ENCODE data around the gene BRAT1. TPM values are rescaled to one million over a fixed set of nuclear protein-coding genes. Genes with fewer than 3 reads are reported as not detected.
"Not testable (repeated sequence)": the region's sequence is repeated elsewhere in the genome, so short reads cannot be mapped to it uniquely, and the experiment has no call there.

The BRAT1 gene
- total and polyA plus RNA-seq, 2 donors from 2014 or later: 18.7 to 23.7 TPM

GRCh38 chr7:2530994-2531795 lies 24.1 kb downstream of the BRAT1 start:
- intact Hi-C loops (cut with DNase I); H3K27ac ChIP-seq (ENCODE audit: low read depth in 2 of 2, low read length in 2 of 2); H3K36me3 ChIP-seq (ENCODE audit: control insufficient read depth in 2 of 3, insufficient read depth in 3 of 3, low read length in 3 of 3); H3K9ac ChIP-seq (ENCODE audit: low read length in 3 of 3); FAIRE-seq; H3K4me3 ChIP-seq (ENCODE audit: low read length in 3 of 3); H3K27me3 ChIP-seq (ENCODE audit: control insufficient read depth, insufficient read depth, low read length); H3K4me1 ChIP-seq (ENCODE audit: control insufficient read depth in 2 of 3, insufficient read depth in 2 of 3, low read depth in 1 of 3, low read length in 3 of 3); H3K9me3 ChIP-seq (ENCODE audit: control insufficient read depth in 2 of 3, insufficient read depth in 1 of 3, low read length in 3 of 3): not testable (repeated sequence)
- peak in 2 of 5 donors; percentile 47 to 64 for DNase-seq

GRCh38 chr7:2530071-2530987 lies 25.0 kb downstream of the BRAT1 start:
- no peak for FAIRE-seq
- intact Hi-C loops (cut with DNase I): no loop called here
- Histone ChIP-seq H3K27me3 (ENCODE audit: control insufficient read depth, insufficient read depth, low read length) (no peaks in the 10 kb centered on the region), H3K36me3 (ENCODE audit: control insufficient read depth in 2 of 3, insufficient read depth in 3 of 3, low read length in 3 of 3) (peaks cover 0 to 3% (median 0%) of the 10 kb centered on the region in 3 donors), H3K9ac (ENCODE audit: low read length in 3 of 3) (no peak overlapping the region), H3K4me3 (ENCODE audit: low read length in 3 of 3) (no peak overlapping the region), H3K9me3 (ENCODE audit: control insufficient read depth in 2 of 3, insufficient read depth in 1 of 3, low read length in 3 of 3) (no peaks in the 10 kb centered on the region), H3K4me1 (ENCODE audit: control insufficient read depth in 2 of 3, insufficient read depth in 2 of 3, low read depth in 1 of 3, low read length in 3 of 3) (peaks cover 0 to 3% (median 0%) of the 10 kb centered on the region in 3 donors), H3K27ac (ENCODE audit: low read depth in 2 of 2, low read length in 2 of 2) (no peak overlapping the region)
- TF ChIP-seq, protein P1, sequence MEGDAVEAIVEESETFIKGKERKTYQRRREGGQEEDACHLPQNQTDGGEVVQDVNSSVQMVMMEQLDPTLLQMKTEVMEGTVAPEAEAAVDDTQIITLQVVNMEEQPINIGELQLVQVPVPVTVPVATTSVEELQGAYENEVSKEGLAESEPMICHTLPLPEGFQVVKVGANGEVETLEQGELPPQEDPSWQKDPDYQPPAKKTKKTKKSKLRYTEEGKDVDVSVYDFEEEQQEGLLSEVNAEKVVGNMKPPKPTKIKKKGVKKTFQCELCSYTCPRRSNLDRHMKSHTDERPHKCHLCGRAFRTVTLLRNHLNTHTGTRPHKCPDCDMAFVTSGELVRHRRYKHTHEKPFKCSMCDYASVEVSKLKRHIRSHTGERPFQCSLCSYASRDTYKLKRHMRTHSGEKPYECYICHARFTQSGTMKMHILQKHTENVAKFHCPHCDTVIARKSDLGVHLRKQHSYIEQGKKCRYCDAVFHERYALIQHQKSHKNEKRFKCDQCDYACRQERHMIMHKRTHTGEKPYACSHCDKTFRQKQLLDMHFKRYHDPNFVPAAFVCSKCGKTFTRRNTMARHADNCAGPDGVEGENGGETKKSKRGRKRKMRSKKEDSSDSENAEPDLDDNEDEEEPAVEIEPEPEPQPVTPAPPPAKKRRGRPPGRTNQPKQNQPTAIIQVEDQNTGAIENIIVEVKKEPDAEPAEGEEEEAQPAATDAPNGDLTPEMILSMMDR (IDR thresholded peaks at IDR 0.05; ENCODE audit: borderline replicate concordance, extremely low read depth, insufficient read depth): no peak
- DNase-seq: peak in 2 of 5 donors; percentile 55 to 82

DNA sequence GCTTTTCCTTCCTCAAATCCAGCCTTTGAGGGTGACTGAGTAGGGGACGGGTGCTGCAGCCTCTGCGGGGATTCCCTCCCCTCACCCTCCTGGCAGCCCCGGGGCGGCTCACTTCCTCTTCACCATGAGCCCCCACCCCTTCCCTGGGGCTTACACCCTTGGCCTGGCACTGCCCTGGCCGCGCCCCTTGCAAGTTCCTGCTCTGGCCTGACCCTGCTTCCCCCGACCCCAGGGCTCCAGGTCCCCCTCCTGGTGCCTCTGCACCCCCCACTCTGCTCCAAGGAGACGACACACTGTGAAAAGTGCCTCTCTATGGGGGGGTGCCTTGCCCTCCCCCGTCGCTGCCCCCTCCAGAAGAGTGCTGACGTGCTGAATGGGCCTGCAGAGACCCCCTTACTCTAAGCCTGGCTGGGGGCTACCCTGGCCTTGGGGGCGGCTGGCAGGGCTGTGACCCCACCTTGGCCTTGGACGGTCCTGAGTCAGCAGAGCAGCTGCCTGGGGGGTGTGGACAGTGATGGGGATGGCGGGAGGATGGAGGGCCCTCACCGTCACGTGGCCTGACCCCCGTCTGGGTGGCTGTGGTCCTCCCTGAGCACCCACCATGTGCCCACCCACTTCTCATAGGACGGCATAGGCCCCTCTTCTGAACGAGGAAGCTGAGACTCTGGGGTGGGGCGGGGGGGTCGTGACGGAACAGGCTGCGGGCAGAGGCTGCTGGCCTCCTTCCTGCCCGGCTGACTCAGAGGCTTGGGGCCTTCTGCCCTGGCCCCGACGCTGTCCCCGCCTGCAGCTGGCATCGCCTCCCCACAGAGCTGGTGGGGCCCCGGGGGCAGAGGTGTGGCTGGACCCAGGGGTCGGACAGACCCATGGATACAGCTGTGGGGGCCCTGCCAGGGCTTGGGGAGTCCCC lies 25.9 kb downstream of the BRAT1 start:
- H3K4me1 ChIP-seq (ENCODE audit: control insufficient read depth in 2 of 3, insufficient read depth in 2 of 3, low read depth in 1 of 3, low read length in 3 of 3): peaks cover 0 to 3% (median 0%) of the 10 kb centered on the region in 3 donors
- no peak overlapping the region for H3K9ac ChIP-seq (ENCODE audit: low read length in 3 of 3)
- no peak for FAIRE-seq
- H3K27ac ChIP-seq (ENCODE audit: low read depth in 2 of 2, low read length in 2 of 2): peak overlapping the region in 1 of 2 donors; percentile 60
- DNase-seq: peak in 2 of 5 donors; percentile 64 to 88
- TF ChIP-seq, protein P1 (IDR thresholded peaks at IDR 0.05; ENCODE audit: borderline replicate concordance, extremely low read depth, insufficient read depth): no peak
- H3K4me3 ChIP-seq (ENCODE audit: low read length in 3 of 3): no peak overlapping the region
- intact Hi-C loops (cut with DNase I): no loop called here
- H3K9me3 ChIP-seq (ENCODE audit: control insufficient read depth in 2 of 3, insufficient read depth in 1 of 3, low read length in 3 of 3): no peaks in the 10 kb centered on the region
- no peaks in the 10 kb centered on the region for H3K27me3 ChIP-seq (ENCODE audit: control insufficient read depth, insufficient read depth, low read length)
- peaks cover 0 to 4% (median 0%) of the 10 kb centered on the region in 3 donors for H3K36me3 ChIP-seq (ENCODE audit: control insufficient read depth in 2 of 3, insufficient read depth in 3 of 3, low read length in 3 of 3)

Data from kidney (tissue), 14 donors.